Epithelial cell of proximal tubule (primary cell): Measurements from ENCODE around the gene TREX2. TPM values are rescaled to one million over a fixed set of nuclear protein-coding genes. Genes with fewer than 3 reads are reported as not detected.
"Not testable (repeated sequence)": the region's sequence is repeated elsewhere in the genome, so short reads cannot be mapped to it uniquely, and the experiment has no call there.

ENCODE experiments used
- DNase-seq: peaks from one replicate; pipeline ENCODE4 v3.0.0-alpha.2; 2011; ENCODE audit warnings: low read depth
- H3K4me3 ChIP-seq: 2 replicates; pipeline ENCODE4 v1.5.1; 2011; ENCODE audit warnings: low read depth, mild to moderate bottlenecking, low read length
- total RNA-seq: library from RNA; depleted of rRNA; stranded (reverse); fragments of >200 nt; gene quantifications from 2 replicates; pipeline ENCODE4 v1.2.3, GENCODE V29; 2015
- TF ChIP-seq, protein P1 (sequence below): conservative IDR thresholded peaks from 2 replicates; pipeline ENCODE4 v1.5.1; 2012; ENCODE audit warnings: low read depth, mild to moderate bottlenecking, low read length

Gene TREX2
- total RNA-seq, 1 donor from 2014 or later, result not detected

DNA sequence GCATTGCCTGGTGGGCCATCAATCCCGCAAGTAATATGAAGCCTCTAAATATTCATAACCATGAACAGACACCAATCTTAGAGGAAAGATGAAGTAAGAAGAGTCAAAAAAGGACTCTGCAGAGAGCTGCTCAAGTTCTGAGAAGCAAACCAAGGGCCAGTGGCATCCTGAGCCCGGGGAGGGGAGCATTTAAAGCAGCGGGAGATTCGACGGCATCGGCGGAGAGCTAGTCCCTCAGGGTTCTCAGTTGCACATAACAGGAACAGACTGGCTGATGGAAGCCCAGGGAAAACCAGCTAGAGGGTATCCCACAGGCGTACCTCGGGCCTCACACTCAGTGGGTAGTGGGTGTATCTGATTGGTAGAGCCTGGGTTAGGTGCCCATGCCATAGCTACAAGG lies 39.8 kb downstream of the TREX2 start:
- no peak overlapping the region for H3K4me3 ChIP-seq
- DNase-seq, result no peak
- TF ChIP-seq, protein P1, sequence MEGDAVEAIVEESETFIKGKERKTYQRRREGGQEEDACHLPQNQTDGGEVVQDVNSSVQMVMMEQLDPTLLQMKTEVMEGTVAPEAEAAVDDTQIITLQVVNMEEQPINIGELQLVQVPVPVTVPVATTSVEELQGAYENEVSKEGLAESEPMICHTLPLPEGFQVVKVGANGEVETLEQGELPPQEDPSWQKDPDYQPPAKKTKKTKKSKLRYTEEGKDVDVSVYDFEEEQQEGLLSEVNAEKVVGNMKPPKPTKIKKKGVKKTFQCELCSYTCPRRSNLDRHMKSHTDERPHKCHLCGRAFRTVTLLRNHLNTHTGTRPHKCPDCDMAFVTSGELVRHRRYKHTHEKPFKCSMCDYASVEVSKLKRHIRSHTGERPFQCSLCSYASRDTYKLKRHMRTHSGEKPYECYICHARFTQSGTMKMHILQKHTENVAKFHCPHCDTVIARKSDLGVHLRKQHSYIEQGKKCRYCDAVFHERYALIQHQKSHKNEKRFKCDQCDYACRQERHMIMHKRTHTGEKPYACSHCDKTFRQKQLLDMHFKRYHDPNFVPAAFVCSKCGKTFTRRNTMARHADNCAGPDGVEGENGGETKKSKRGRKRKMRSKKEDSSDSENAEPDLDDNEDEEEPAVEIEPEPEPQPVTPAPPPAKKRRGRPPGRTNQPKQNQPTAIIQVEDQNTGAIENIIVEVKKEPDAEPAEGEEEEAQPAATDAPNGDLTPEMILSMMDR, result no peak

DNA sequence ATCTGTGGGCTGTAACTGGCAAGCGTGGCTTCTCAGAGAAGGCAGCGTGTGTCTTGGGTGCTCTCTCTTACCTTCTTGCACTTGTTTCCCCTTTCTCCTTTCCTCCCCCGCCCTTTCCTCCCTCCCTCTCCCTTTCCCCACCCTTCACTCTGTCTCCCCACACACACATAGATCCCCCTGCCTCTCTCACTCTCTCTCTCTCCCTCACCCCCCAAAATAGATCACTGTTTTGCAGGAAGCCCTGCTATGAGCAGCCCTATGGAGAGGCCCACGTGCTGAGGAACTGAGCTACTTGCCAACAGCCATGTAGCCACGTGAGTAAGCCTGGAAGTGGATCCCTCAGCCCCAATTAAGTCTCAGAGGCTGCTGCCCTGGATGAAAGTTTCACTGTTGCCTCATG lies 40.4 kb downstream of the TREX2 start:
- no peak overlapping the region for H3K4me3 ChIP-seq
- no peak for DNase-seq
- TF ChIP-seq, protein P1, result no peak

DNA sequence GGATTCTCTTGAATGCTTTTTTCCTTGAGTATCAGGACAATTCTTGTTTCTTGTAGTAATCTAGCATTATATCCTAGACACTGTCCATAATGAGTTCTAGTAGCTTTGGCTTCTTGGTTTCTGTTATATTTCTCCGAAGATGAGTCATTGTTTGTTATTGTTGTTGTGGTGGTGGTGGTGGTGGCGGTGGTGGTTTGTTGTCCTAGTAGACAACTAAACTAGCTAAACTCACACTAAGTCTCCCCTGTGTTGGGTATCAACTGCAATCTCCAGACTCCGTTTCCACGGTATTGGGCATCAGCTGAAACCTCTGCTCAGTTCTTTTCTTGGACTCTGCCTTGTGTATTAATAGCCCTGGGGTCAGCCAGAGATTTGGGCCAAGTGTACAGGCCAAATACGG lies 41.5 kb downstream of the TREX2 start:
- DNase-seq, H3K4me3 ChIP-seq: not testable (repeated sequence)

DNA sequence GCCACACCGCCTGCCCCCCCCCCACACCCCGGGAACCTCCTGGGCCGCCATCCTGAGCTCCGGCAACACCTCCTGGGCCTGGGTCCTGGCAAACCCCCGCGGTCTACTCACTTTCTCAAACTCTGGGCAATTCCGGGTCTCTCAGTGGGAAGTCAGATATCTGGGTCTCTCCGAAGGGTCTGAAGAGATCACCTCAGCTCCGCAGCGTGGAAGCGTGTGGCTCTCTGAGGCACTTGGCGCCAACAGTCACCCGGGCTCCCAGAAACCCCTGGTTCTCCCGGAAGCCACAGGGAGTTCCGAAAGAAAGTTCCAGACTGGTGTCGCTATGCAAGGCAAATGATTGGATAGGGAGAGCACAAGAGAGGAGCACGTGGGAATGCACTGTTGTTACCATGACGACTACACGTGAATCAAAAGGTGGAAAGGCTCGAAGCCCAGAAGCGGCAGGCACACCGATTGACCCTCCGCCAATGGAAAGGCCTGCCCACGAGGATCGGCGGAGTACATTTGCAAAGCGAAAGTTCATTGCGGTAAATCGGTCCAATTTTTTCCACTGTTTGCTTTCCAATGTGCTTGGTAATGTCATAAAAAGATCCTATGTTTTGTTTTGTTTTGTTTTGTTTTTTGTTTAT lies 44.6 kb downstream of the TREX2 start, which contains the start of gene PNMA6E:
Gene PNMA6E, minus strand, starts transcription at position 218 of the 632 bp plus-strand sequence. CDS start 2,501 bp downstream, outside the sequence.
- DNase-seq, result no peak
- no peak within 1 kb of the TSS for H3K4me3 ChIP-seq
- TF ChIP-seq, protein P1, result no peak

DNA sequence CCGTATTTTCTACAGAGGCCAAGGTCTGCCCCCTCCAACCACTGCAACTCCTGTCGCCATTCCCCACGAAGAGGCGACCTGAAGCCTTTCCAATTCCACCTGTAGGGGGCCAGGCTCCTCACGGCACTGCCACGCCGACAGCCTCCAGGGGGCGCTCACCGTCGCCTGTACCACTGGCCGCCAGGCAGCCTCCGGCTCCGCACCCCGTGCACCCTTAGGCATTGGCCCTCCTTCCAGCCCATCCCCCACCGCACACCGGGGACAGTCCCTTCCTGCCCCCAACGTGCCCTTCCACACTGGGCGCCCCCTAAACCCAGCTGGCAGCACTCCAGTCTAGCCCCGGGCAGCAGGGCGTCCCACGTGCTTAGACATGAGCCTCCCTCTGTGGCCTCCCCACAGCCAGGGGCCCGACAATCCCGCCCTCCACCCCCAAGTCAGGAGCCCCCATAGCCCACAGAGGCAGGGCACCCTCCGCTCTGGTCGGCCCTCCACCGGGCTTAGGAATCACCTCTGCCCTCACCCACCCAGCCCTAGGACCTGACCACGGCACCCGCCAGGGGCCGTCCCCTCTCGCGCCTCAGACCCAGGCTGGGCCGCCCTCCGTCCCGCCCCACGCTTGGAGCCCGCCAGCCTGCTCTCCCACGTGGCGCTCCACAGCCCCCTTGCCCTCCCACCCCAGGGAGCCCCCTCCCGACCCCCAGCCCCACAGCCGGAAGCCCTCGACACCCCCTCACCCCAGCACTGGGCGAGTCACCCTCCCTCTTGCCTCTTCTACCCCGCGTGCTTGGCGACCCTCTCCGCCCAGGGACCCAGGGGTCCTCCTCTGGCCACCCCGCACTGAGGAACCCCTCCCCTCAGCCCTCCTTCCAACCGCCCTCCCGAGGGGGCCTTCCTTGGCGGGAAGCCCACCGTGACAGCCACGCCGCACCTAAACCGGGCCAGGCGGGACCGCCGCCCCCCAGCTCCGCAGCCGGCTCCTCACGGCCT lies 45.4 kb downstream of the TREX2 start:
- TF ChIP-seq, protein P1, result peak; percentile 92
- DNase-seq, result no peak
- H3K4me3 ChIP-seq, result no peak overlapping the region

DNA sequence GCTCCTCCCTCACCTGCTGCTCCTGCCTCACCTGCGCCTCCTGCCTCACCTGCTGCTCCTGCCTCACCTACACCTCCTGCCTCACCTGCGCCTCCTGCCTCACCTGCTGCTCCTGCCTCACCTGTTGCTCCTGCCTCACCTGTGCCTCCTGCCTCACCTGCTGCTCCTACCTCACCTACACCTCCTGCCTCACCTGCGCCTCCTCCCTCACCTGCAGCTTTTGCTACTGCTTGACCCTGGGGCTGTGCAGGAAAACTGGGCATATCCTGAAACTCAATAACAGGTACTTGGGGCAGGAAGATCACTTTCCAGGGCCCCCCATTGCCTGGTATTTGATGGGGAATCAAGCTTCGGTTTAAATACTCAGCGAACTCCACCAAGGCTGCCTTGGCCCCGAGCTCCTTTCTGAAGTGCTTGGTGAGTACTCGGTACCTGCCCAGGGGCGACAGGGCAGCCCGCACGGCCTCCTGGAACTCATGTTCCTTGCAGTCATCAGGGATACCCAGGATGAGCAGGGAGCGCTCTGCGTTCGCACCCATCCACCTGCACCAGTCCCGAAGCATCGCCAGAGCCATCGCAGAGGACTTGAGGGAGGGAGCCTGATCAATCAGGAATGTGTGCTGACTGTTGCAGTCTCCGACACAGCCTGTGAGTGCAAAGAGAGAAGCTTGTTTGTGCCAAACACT lies 47.4 kb downstream of the TREX2 start:
- TF ChIP-seq, protein P1, result no peak
- DNase-seq, result no peak

More for the DNA sequence above, 47.4 kb downstream of the TREX2 start:
- no peak overlapping the region for H3K4me3 ChIP-seq
